ENCODE measurements around the gene PNPLA6. TPM values are rescaled to one million over a fixed set of nuclear protein-coding genes. Genes with fewer than 3 reads are reported as not detected.

Gene PNPLA6
- total and polyA plus RNA-seq, 9 of the 15 experiments (the other 6 are each of a cell fraction or from before 2014, with no cell fraction given) = 0.07 to 30.2 (median 8.3) TPM

- TF ChIP-seq ZNF184 (CRISPR knock-in tag; IDR thresholded peaks at IDR 0.05) (no peak), SIN3B (IDR thresholded peaks at IDR 0.05; ENCODE audit: low read depth) (peak; percentile 12; the same call in 1 of the 2 replicates), ZNF507 (tag; conservative IDR thresholded peaks at IDR 0.05) (no peak), ZMIZ1 (IDR thresholded peaks at IDR 0.05; ENCODE audit: low read depth in 2 of 2, low read length in 2 of 2) (peak in 1 of 2 experiments; percentile 58; a peak in 1 of 4 replicates), CBX1 (IDR thresholded peaks at IDR 0.05; ENCODE audit: low read depth) (peak; percentile 98), SMAD3 (CRISPR knock-in tag; conservative IDR thresholded peaks at IDR 0.05) (0 out of 2 replicates have a peak, but pooled peaks have one; percentile 49), EWSR1 (IDR thresholded peaks at IDR 0.05; ENCODE audit: borderline replicate concordance, low read depth, partially characterized antibody) (no peak), FOS (IDR thresholded peaks at IDR 0.05; ENCODE audit: extremely low read depth, insufficient read length) (no peak), ZNF23 (CRISPR knock-in tag; IDR thresholded peaks at IDR 0.05) (no peak), TBL1XR1 (IDR thresholded peaks at IDR 0.05; ENCODE audit: low read length in 2 of 2) (peak; percentile 35 to 63; a peak in 3 of 4 replicates), SUPT5H (IDR thresholded peaks at IDR 0.05) (no peak)
- TF ChIP-seq, protein P1, sequence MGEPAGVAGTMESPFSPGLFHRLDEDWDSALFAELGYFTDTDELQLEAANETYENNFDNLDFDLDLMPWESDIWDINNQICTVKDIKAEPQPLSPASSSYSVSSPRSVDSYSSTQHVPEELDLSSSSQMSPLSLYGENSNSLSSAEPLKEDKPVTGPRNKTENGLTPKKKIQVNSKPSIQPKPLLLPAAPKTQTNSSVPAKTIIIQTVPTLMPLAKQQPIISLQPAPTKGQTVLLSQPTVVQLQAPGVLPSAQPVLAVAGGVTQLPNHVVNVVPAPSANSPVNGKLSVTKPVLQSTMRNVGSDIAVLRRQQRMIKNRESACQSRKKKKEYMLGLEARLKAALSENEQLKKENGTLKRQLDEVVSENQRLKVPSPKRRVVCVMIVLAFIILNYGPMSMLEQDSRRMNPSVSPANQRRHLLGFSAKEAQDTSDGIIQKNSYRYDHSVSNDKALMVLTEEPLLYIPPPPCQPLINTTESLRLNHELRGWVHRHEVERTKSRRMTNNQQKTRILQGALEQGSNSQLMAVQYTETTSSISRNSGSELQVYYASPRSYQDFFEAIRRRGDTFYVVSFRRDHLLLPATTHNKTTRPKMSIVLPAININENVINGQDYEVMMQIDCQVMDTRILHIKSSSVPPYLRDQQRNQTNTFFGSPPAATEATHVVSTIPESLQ (CRISPR knock-in tag; IDR thresholded peaks at IDR 0.05) = no peak
- TF ChIP-seq, protein P2, sequence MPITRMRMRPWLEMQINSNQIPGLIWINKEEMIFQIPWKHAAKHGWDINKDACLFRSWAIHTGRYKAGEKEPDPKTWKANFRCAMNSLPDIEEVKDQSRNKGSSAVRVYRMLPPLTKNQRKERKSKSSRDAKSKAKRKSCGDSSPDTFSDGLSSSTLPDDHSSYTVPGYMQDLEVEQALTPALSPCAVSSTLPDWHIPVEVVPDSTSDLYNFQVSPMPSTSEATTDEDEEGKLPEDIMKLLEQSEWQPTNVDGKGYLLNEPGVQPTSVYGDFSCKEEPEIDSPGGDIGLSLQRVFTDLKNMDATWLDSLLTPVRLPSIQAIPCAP (CRISPR knock-in tag; IDR thresholded peaks at IDR 0.05; ENCODE audit: borderline replicate concordance) = no peak
- TF ChIP-seq, protein P3, sequence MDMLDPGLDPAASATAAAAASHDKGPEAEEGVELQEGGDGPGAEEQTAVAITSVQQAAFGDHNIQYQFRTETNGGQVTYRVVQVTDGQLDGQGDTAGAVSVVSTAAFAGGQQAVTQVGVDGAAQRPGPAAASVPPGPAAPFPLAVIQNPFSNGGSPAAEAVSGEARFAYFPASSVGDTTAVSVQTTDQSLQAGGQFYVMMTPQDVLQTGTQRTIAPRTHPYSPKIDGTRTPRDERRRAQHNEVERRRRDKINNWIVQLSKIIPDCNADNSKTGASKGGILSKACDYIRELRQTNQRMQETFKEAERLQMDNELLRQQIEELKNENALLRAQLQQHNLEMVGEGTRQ (CRISPR knock-in tag; IDR thresholded peaks at IDR 0.05) = no peak
- TF ChIP-seq, protein P4, sequence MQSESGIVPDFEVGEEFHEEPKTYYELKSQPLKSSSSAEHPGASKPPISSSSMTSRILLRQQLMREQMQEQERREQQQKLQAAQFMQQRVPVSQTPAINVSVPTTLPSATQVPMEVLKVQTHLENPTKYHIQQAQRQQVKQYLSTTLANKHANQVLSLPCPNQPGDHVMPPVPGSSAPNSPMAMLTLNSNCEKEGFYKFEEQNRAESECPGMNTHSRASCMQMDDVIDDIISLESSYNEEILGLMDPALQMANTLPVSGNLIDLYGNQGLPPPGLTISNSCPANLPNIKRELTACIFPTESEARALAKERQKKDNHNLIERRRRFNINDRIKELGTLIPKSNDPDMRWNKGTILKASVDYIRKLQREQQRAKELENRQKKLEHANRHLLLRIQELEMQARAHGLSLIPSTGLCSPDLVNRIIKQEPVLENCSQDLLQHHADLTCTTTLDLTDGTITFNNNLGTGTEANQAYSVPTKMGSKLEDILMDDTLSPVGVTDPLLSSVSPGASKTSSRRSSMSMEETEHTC (IDR thresholded peaks at IDR 0.05) = no peak
- TF ChIP-seq, protein P5, sequence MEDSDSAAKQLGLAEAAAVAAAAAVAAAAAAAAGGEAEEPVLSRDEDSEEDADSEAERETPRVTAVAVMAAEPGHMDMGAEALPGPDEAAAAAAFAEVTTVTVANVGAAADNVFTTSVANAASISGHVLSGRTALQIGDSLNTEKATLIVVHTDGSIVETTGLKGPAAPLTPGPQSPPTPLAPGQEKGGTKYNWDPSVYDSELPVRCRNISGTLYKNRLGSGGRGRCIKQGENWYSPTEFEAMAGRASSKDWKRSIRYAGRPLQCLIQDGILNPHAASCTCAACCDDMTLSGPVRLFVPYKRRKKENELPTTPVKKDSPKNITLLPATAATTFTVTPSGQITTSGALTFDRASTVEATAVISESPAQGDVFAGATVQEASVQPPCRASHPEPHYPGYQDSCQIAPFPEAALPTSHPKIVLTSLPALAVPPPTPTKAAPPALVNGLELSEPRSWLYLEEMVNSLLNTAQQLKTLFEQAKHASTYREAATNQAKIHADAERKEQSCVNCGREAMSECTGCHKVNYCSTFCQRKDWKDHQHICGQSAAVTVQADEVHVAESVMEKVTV (CRISPR knock-in tag; IDR thresholded peaks at IDR 0.05) = no peak
These were observed at the start of gene PNPLA6 (continued) for GRCh38 chr19:7535047-7535997.
